Right lobe of liver (tissue), 6 donors: ENCODE results near the gene E2F2. TPM values are rescaled to one million over a fixed set of nuclear protein-coding genes. Genes with fewer than 3 reads are reported as not detected.

Experiments used
- ATAC-seq, 4 donors: fragments of 200-7000 bp; cut with Tn5 transposase; one replicate each; pipeline ENCODE4 v1.9.1; 2020; ENCODE audit warnings: mild to moderate bottlenecking in 4 of 4, moderate library complexity in 4 of 4
- DNase-seq, 3 donors: peaks; one replicate each; pipeline ENCODE4 v3.0.0-alpha.2; 2020
- H3K27ac ChIP-seq, 3 donors: fragments of 200-600 bp; one replicate each; pipeline ENCODE4 v1.8.0; 2022
- H3K27me3 ChIP-seq, 2 donors: fragments of 200-600 bp; one replicate each; pipeline ENCODE4 v1.8.0; 2022
- H3K36me3 ChIP-seq, 4 donors: fragments of 200-600 bp; sonication (generic) in 1 of 4; one replicate each; pipeline versions ENCODE4 v1.5.1 to v1.8.0; 2017 to 2022; ENCODE audit warnings: control low read depth in 1 of 4
- H3K4me1 ChIP-seq, 4 donors: fragments of 200-600 bp; sonication (generic) in 1 of 4; one replicate each; pipeline versions ENCODE4 v1.5.1 to v1.8.0; 2017 to 2022; ENCODE audit warnings: control low read depth in 1 of 4
- H3K4me3 ChIP-seq, 3 donors: fragments of 200-600 bp; one replicate each; pipeline ENCODE4 v1.8.0; 2022
- H3K9me3 ChIP-seq, 4 donors: fragments of 200-600 bp; sonication (generic) in 1 of 4; one replicate each; pipeline versions ENCODE4 v1.5.1 to v1.8.0; 2017 to 2022; ENCODE audit warnings: control low read depth in 1 of 4
- CTCF ChIP-seq, 4 donors: fragments of 200-600 bp in 3 of 4; fragments of 450-650 bp in 1 of 4; IDR thresholded peaks; one replicate each; pipeline versions ENCODE4 v1.5.1 to v1.8.0; 2016 to 2022; ENCODE audit warnings: antibody characterized with exemption in 4 of 4, mild to moderate bottlenecking in 2 of 4
- POLR2A ChIP-seq: fragments of 450-650 bp; IDR thresholded peaks from one replicate; pipeline ENCODE4 v1.6.1; 2017; ENCODE audit warnings: antibody characterized with exemption, mild to moderate bottlenecking
- WGBS: methylation state at CpG from one replicate; pipeline ENCODE4 v1.1.6; 2018; ENCODE audit warnings: low coverage, low lambda C conversion rate; ENCODE audit not compliant: insufficient coverage; ENCODE audit errors: missing lambda C conversion rate; 5-methylcytosine and 5-hydroxymethylcytosine counted together
- intact Hi-C, 2 donors: fragments of 100-400 bp; cut with DNase I; formaldehyde crosslinking; loops; one replicate each; pipeline versions ENCODE4 v1.11.2 to v1.14.1; 2022
- total RNA-seq, 6 experiments: library from RNA; depleted of rRNA in 2 of 6; stranded (reverse); fragments of >200 nt in 2 of 6; fragmentation: NEBNext Ultra II Directional in 3 of 6; extraction: Animal tissue kit (Norgen Biotek cat#: 25700) in 3 of 6; gene quantifications; one replicate each; pipeline versions ENCODE4 v1.1.0 to v1.2.4, GENCODE V29; 2016 to 2023
- donor health status: DM: no; HTN: yes; CAD: no.
- donor health status: DM: no; HTN: no; CAD: no.
- donor health status: DM: no; HTN: no; CAD: no.
- donor health status: DM: no; HTN: yes; CAD: no.
- donor health status: DM: no; HTN: yes; CAD: no.

Gene E2F2
- total RNA-seq, 6 experiments from 2014 or later = 0.18 to 1.2 (median 0.70) TPM

- peak in 3 of 4 donors; percentile 17 to 38 (median 25) for TF ChIP-seq CTCF (IDR thresholded peaks at IDR 0.05)
- peak; percentile 50 for TF ChIP-seq POLR2A
- no peaks in the 10 kb centered on the region for H3K9me3 ChIP-seq
- peak within 1 kb of the TSS; percentile 79 to 93 (median 87) for H3K4me3 ChIP-seq
- H3K27ac ChIP-seq = peak within 1 kb of the TSS in 2 of 3 donors; percentile 54 to 73
- no peaks in the 10 kb centered on the region for H3K36me3 ChIP-seq
- H3K4me1 ChIP-seq = peaks cover 0 to 20% (median 5%) of the 10 kb centered on the region in 4 donors
- 2% methylated on average over 29 of the region's 84 CpGs for WGBS
- H3K27me3 ChIP-seq = no peaks in the 10 kb centered on the region
- ATAC-seq = peak in 2 of 4 donors; percentile 2 to 14
- peak; percentile 44 to 73 (median 69) for DNase-seq
- intact Hi-C loops = loop anchor here in 1 of 2 donors (10.0 kb wide), 1 partner anchor 59 kb away; the partner anchor contains the start of gene TCEA3
Observed at GRCh38 chr1:23483321-23484252, 47.4 kb downstream of the E2F2 start, which contains the start of gene ASAP3. TSS of gene ASAP3 (minus strand) at chr1:23484179. CDS start at chr1:23484133, 46 bp downstream.

GRCh38 chr1:23481904-23482303 lies 49.1 kb downstream of the E2F2 start:
- no peaks in the 10 kb centered on the region for H3K36me3 ChIP-seq
- no peaks in the 10 kb centered on the region for H3K27me3 ChIP-seq
- TF ChIP-seq POLR2A = no peak
- H3K4me1 ChIP-seq = peaks cover 0 to 32% (median 12%) of the 10 kb centered on the region in 4 donors
- H3K4me3 ChIP-seq = no peak overlapping the region
- 85% methylated on average over 6 of the region's 6 CpGs for WGBS
- no peak for DNase-seq
- peak overlapping the region in 1 of 3 donors; percentile 8 for H3K27ac ChIP-seq
- H3K9me3 ChIP-seq = no peaks in the 10 kb centered on the region
- intact Hi-C loops = loop anchor here in 1 of 2 donors (10.0 kb wide), 1 partner anchor 57 kb away; the partner anchor contains the start of gene TCEA3
- ATAC-seq = no peak

- intact Hi-C loops = loop anchor here in 1 of 2 donors (10.0 kb wide), 1 partner anchor 56 kb away; the partner anchor contains the start of gene TCEA3
- peaks cover 0 to 37% (median 13%) of the 10 kb centered on the region in 4 donors for H3K4me1 ChIP-seq
- H3K36me3 ChIP-seq = no peaks in the 10 kb centered on the region
- H3K9me3 ChIP-seq = no peaks in the 10 kb centered on the region
- ATAC-seq = no peak
- H3K27me3 ChIP-seq = no peaks in the 10 kb centered on the region
- 53% methylated on average over 3 of the region's 7 CpGs for WGBS
- H3K4me3 ChIP-seq = no peak overlapping the region
- DNase-seq = no peak
- TF ChIP-seq CTCF (IDR thresholded peaks at IDR 0.05) (no peak), POLR2A (no peak)
- H3K27ac ChIP-seq = peak overlapping the region in 1 of 3 donors; percentile 76
Observed at GRCh38 chr1:23481026-23481597, 49.9 kb downstream of the E2F2 start.

- H3K27me3 ChIP-seq = no peaks in the 10 kb centered on the region
- no peaks in the 10 kb centered on the region for H3K9me3 ChIP-seq
- no peak overlapping the region for H3K4me3 ChIP-seq
- intact Hi-C loops = loop anchor here in 1 of 2 donors (10.0 kb wide), 1 partner anchor 56 kb away; the partner anchor contains the start of gene TCEA3
- ATAC-seq (no peak), DNase-seq (no peak)
- H3K27ac ChIP-seq = peak overlapping the region; percentile 51 to 76 (median 71)
- H3K36me3 ChIP-seq = no peaks in the 10 kb centered on the region
- TF ChIP-seq POLR2A (no peak), CTCF (IDR thresholded peaks at IDR 0.05) (no peak)
- WGBS = 93% methylated on average over 4 of the region's 4 CpGs
- H3K4me1 ChIP-seq = peaks cover 0 to 44% (median 16%) of the 10 kb centered on the region in 4 donors
Observed at GRCh38 chr1:23480187-23481025, 50.6 kb downstream of the E2F2 start.
